Measurements from ENCODE around the gene FOXI2.

The FOXI2 gene

GRCh38 chr10:127736915-127737562 is at the start of gene FOXI2:
Gene FOXI2 (plus strand): TSS chr10:127737185. CDS start chr10:127737274, 89 bp downstream.
- no peak for DNase-seq

- DNase-seq: no peak
These were observed 49.4 kb upstream of the FOXI2 start for GRCh38 chr10:127687548-127687947.

GRCh38 chr10:127690176-127690835 is 46.7 kb upstream of the FOXI2 start:
- DNase-seq: no peak

GRCh38 chr10:127694580-127695193 is 42.3 kb upstream of the FOXI2 start:
- no peak for DNase-seq

- no peak for DNase-seq
These were observed 41.6 kb upstream of the FOXI2 start for GRCh38 chr10:127695431-127695830.

- DNase-seq: no peak
These were observed 38.1 kb upstream of the FOXI2 start for GRCh38 chr10:127698886-127699285.

GRCh38 chr10:127699311-127699710 is 37.7 kb upstream of the FOXI2 start:
- no peak for DNase-seq

- no peak for DNase-seq
These were observed 34.7 kb upstream of the FOXI2 start for GRCh38 chr10:127702271-127702670.

GRCh38 chr10:127715249-127715648 is 21.7 kb upstream of the FOXI2 start:
- no peak for DNase-seq

- DNase-seq: no peak
These were observed 21.1 kb upstream of the FOXI2 start for GRCh38 chr10:127715782-127716378.

GRCh38 chr10:127720142-127720541 is 16.8 kb upstream of the FOXI2 start:
- no peak for DNase-seq

- no peak for DNase-seq
These were observed 16.1 kb upstream of the FOXI2 start for GRCh38 chr10:127720903-127721302.

GRCh38 chr10:127734753-127735152 is 2.2 kb upstream of the FOXI2 start:
- DNase-seq: no peak

- DNase-seq: no peak
These were observed 1.8 kb upstream of the FOXI2 start for GRCh38 chr10:127735156-127735555.

GRCh38 chr10:127735723-127736221 is 1.2 kb upstream of the FOXI2 start:
- no peak for DNase-seq

- no peak for DNase-seq
These were observed 617 bp upstream of the FOXI2 start for GRCh38 chr10:127736222-127736914.

GRCh38 chr10:127737563-127738511 is 852 bp downstream of the FOXI2 start:
- no peak for DNase-seq

GRCh38 chr10:127738512-127739424 is 1.8 kb downstream of the FOXI2 start:
- DNase-seq: no peak

- DNase-seq: no peak
These were observed 2.9 kb downstream of the FOXI2 start for GRCh38 chr10:127739908-127740307.

GRCh38 chr10:127740596-127740995 is 3.6 kb downstream of the FOXI2 start:
- no peak for DNase-seq

GRCh38 chr10:127743205-127743604 is 6.2 kb downstream of the FOXI2 start:
- DNase-seq: no peak
